Body of pancreas (tissue), 4 donors: Measurements from ENCODE around the gene C5AR1.

Source experiments
- CTCF ChIP-seq, 7 experiments: fragments of 450-650 bp in 4 of 7; fragments of 200-600 bp in 3 of 7; sonication (generic) in 3 of 7; IDR thresholded peaks; one replicate each; pipeline ENCODE4 v1.5.1; 2016 to 2019; ENCODE audit warnings: antibody characterized with exemption in 7 of 7
- POLR2A ChIP-seq, 3 donors: fragments of 450-650 bp; IDR thresholded peaks; one replicate each; pipeline ENCODE4 v1.6.1; 2016; ENCODE audit warnings: antibody characterized with exemption in 3 of 3, mild to moderate bottlenecking in 2 of 3

DNA sequence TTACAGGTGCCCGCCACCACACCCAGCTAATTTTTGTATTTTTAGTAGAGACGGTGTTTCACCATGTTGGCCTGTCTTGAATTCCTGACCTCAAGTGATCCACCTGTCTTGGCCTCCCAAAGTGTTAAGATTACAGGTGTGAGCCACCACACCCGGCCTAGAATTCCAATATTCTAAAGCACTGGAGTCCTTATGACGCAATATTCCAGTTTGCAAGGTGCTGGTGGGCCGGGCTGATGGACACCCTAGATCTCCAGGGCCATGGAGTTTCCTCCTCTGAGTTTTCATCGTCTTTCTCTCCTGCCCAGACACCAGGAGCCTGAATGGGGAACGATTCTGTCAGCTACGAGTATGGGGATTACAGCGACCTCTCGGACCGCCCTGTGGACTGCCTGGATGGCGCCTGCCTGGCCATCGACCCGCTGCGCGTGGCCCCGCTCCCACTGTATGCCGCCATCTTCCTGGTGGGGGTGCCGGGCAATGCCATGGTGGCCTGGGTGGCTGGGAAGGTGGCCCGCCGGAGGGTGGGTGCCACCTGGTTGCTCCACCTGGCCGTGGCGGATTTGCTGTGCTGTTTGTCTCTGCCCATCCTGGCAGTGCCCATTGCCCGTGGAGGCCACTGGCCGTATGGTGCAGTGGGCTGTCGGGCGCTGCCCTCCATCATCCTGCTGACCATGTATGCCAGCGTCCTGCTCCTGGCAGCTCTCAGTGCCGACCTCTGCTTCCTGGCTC is 31.0 kb downstream of the C5AR1 start:
- TF ChIP-seq CTCF (IDR thresholded peaks at IDR 0.05), result no peak
- TF ChIP-seq POLR2A (IDR thresholded peaks at IDR 0.05), result no peak
